K562 (cell line): ENCODE results near the gene PRRC2B. TPM values are rescaled to one million over a fixed set of nuclear protein-coding genes. Genes with fewer than 3 reads are reported as not detected.

Experiments
- BCOR ChIP-seq: fragments of 450-650 bp; IDR thresholded peaks from 2 replicates; pipeline ENCODE4 v1.6.1; 2016
- CHD1 ChIP-seq: fragments of 200-600 bp; sonication (generic); IDR thresholded peaks from one replicate; pipeline ENCODE4 v1.6.1; 2012; ENCODE audit warnings: mild to moderate bottlenecking, moderate library complexity, low read length, inconsistent platforms
- CXXC5 ChIP-seq: fragments of 250-450 bp; sonication (Bioruptor Pico); IDR thresholded peaks from 2 replicates; pipeline ENCODE4 v1.8.0; 2022; ENCODE audit warnings: inconsistent platforms, mild to moderate bottlenecking, moderate library complexity
- DPF2 ChIP-seq: fragments of 450-650 bp; IDR thresholded peaks from 2 replicates; pipeline ENCODE4 v1.6.1; 2016
- FOXK2 ChIP-seq, 2 experiments: fragments of 450-650 bp; IDR thresholded peaks in 1 of 2; conservative IDR thresholded peaks in 1 of 2; 2 replicates each; pipeline ENCODE4 v1.6.1; 2016; ENCODE audit warnings: low read depth in 2 of 2, mild to moderate bottlenecking in 1 of 2
- KDM1A ChIP-seq, 2 experiments: fragments of 450-650 bp; IDR thresholded peaks; 2 replicates each; pipeline ENCODE4 v1.6.1; 2016; ENCODE audit warnings: mild to moderate bottlenecking in 2 of 2
- KLF1 ChIP-seq: fragments of 450-650 bp; IDR thresholded peaks from 2 replicates; pipeline ENCODE4 v1.6.1; 2016; ENCODE audit warnings: missing genetic modification characterization, missing compliant biosample characterization
- NEUROD1 ChIP-seq: fragments of 150-350 bp; IDR thresholded peaks from 2 replicates; pipeline ENCODE4 v1.6.1; 2014; ENCODE audit warnings: borderline replicate concordance, low read length, low read depth; ENCODE audit not compliant: partially characterized antibody
- NFXL1 ChIP-seq: fragments of 450-650 bp; formaldehyde crosslinking; IDR thresholded peaks from 2 replicates; pipeline ENCODE4 v1.4.0; 2021; ENCODE audit warnings: mild to moderate bottlenecking
- RAD51 ChIP-seq: fragments of 450-650 bp; IDR thresholded peaks from 2 replicates; pipeline ENCODE4 v1.7.1; 2016; ENCODE audit warnings: low read depth, mild to moderate bottlenecking, borderline replicate concordance
- SMARCA4 ChIP-seq: fragments of 450-650 bp; IDR thresholded peaks from 2 replicates; pipeline ENCODE4 v1.6.1; 2016
- SOX6 ChIP-seq: fragments of 450-650 bp; IDR thresholded peaks from 2 replicates; pipeline ENCODE4 v1.6.1; 2014; ENCODE audit warnings: mild to moderate bottlenecking
- polyA plus RNA-seq, 8 experiments: library from polyadenylated mRNA; depleted of rRNA in 4 of 8; stranded (reverse) in 5 of 8; unstranded in 3 of 8; fragments of >200 nt; fragmentation: Nextera tagmentation in 2 of 8; fragmentation: Illumina TruSeq in 1 of 8; extraction: Ambion mirVana in 2 of 8; extraction: Trizol in 1 of 8; gene quantifications; 2 replicates each; pipeline versions ENCODE4 v1.2.1 to v1.2.3, GENCODE V29; 2011 to 2014; ENCODE audit warnings: inconsistent platforms in 1 of 8, missing spikeins in 1 of 8
- total RNA-seq, 7 experiments: library from RNA; depleted of rRNA in 6 of 7; stranded (reverse); fragments of >200 nt in 6 of 7; fragmentation: Illumina TruSeq in 2 of 7; extraction: Trizol in 2 of 7; gene quantifications; 2 replicates each; pipeline versions ENCODE4 v1.2.1 to v1.2.3, GENCODE V29; 2011 to 2021; ENCODE audit warnings: low replicate concordance in 1 of 7
- TF ChIP-seq, protein P1 (sequence below), 2 experiments: fragments of 450-650 bp; conservative IDR thresholded peaks; 2 replicates each; pipeline ENCODE4 v1.6.1; 2017; ENCODE audit warnings: mild to moderate bottlenecking in 2 of 2, moderate library complexity in 2 of 2

Gene PRRC2B
- total and polyA plus RNA-seq, 9 of the 15 experiments (the other 6 are each of a cell fraction or from before 2014, with no cell fraction given), result 0.34 to 125 (median 30.9) TPM

DNA sequence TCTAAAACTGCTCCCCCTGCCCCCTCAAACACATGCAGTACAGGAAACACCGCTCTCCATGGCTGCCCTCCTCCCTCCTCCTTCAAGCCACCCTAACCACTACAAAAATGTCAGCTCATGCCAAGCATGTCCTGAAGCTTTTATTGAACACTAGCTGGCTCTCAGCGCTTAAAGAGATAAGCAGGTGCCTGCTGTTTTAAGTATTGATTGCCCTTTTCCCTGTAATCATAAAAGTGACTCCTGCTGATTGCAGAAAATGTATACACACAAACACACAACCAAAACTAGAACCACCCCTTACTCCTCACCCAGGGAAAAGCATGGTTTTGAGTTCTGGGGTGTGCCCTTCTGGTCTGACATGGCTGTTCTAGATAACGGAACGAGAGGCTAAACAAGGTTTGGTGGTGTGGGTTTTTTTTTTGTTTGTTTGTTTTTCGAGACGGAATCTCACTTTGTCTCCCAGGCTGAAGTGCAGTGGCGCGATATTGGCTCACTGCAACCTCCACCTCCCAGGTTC is 140.9 kb downstream of the PRRC2B start (continued):
- TF ChIP-seq DPF2 (peak; percentile 22; the same call in 1 of the 2 replicates), SOX6 (peak; percentile 15; the same call in 1 of the 2 replicates), NEUROD1 (no peak), CXXC5 (CRISPR knock-in tag) (no peak), BCOR (0 out of 2 replicates have a peak, but pooled peaks have one; percentile 10), FOXK2 (conservative IDR thresholded peaks at IDR 0.05 in 1 of 2, IDR thresholded peaks at IDR 0.05 in 1 of 2; ENCODE audit: low read depth in 2 of 2) (0 out of 4 replicates have a peak, but pooled peaks of 1 of the 2 experiments have one; percentile 13), KDM1A (IDR thresholded peaks at IDR 0.05) (peak; percentile 66 to 80), KLF1 (no peak), NFXL1 (CRISPR knock-in tag) (no peak), CHD1 (no peak), RAD51 (no peak), SMARCA4 (peak; percentile 35; the same call in 1 of the 2 replicates)
- TF ChIP-seq, protein P1, sequence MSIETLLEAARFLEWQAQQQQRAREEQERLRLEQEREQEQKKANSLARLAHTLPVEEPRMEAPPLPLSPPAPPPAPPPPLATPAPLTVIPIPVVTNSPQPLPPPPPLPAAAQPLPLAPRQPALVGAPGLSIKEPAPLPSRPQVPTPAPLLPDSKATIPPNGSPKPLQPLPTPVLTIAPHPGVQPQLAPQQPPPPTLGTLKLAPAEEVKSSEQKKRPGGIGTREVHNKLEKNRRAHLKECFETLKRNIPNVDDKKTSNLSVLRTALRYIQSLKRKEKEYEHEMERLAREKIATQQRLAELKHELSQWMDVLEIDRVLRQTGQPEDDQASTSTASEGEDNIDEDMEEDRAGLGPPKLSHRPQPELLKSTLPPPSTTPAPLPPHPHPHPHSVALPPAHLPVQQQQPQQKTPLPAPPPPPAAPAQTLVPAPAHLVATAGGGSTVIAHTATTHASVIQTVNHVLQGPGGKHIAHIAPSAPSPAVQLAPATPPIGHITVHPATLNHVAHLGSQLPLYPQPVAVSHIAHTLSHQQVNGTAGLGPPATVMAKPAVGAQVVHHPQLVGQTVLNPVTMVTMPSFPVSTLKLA (conservative IDR thresholded peaks at IDR 0.05), result 0 out of 4 replicates have a peak, but pooled peaks of 1 of the 2 experiments have one; percentile 14
